Neural progenitor cell (in vitro differentiated cells): ENCODE results near the gene KLRB1. TPM values are rescaled to one million over a fixed set of nuclear protein-coding genes. Genes with fewer than 3 reads are reported as not detected.

ENCODE experiments used
- DNase-seq: peaks from one replicate; pipeline ENCODE4 v3.0.0-alpha.2; 2016; ENCODE audit warnings: low spot score
- H2AFZ ChIP-seq: fragments of 200-600 bp; sonication (generic); replicated peaks from 2 replicates; pipeline ENCODE4 v1.6.1; 2016; ENCODE audit warnings: antibody characterized with exemption
- H3F3A ChIP-seq: fragments of 200-600 bp; sonication (generic); 2 replicates; pipeline ENCODE4 v1.6.1; 2016; ENCODE audit warnings: antibody characterized with exemption, low read depth
- H3K27ac ChIP-seq: fragments of 200-600 bp; sonication (generic); 2 replicates; pipeline ENCODE4 v1.5.1; 2016; ENCODE audit warnings: mild to moderate bottlenecking
- H3K27me3 ChIP-seq: fragments of 200-600 bp; sonication (generic); 2 replicates; pipeline ENCODE4 v1.6.1; 2016; ENCODE audit warnings: mild to moderate bottlenecking, moderate library complexity
- H3K36me3 ChIP-seq: fragments of 200-600 bp; sonication (generic); 2 replicates; pipeline ENCODE4 v1.5.1; 2016
- H3K4me1 ChIP-seq: fragments of 200-600 bp; sonication (generic); 2 replicates; pipeline ENCODE4 v1.6.1; 2016; ENCODE audit warnings: mixed run types
- H3K4me2 ChIP-seq: fragments of 200-600 bp; sonication (generic); 2 replicates; pipeline ENCODE4 v1.6.1; 2016
- H3K4me3 ChIP-seq: fragments of 200-600 bp; sonication (generic); 2 replicates; pipeline ENCODE4 v1.5.1; 2016
- H3K79me2 ChIP-seq: fragments of 200-600 bp; sonication (generic); 2 replicates; pipeline ENCODE4 v1.6.1; 2016; ENCODE audit warnings: low read depth
- H3K9ac ChIP-seq: fragments of 200-600 bp; sonication (generic); 2 replicates; pipeline ENCODE4 v1.6.1; 2016
- H3K9me3 ChIP-seq: fragments of 200-600 bp; sonication (generic); 2 replicates; pipeline ENCODE4 v1.5.1; 2016; ENCODE audit warnings: low read depth
- H4K20me1 ChIP-seq: fragments of 200-600 bp; sonication (generic); 2 replicates; pipeline ENCODE4 v1.6.1; 2016; ENCODE audit warnings: low read depth
- H3K27ac Mint-ChIP-seq: 3 replicates; pipeline ENCODE4 v1.8.0; 2021; ENCODE audit warnings: mixed read lengths
- H3K27me3 Mint-ChIP-seq: 2 replicates; pipeline ENCODE4 v1.8.0; 2022; ENCODE audit warnings: low read depth, mild to moderate bottlenecking, inconsistent platforms, moderate library complexity, mixed read lengths; ENCODE audit not compliant: insufficient read depth
- H3K36me3 Mint-ChIP-seq: 3 replicates; pipeline ENCODE4 v1.8.0; 2021; ENCODE audit warnings: mixed read lengths
- H3K4me1 Mint-ChIP-seq: 3 replicates; pipeline ENCODE4 v1.8.0; 2021; ENCODE audit warnings: mixed read lengths
- H3K4me3 Mint-ChIP-seq: 3 replicates; pipeline ENCODE4 v1.8.0; 2021; ENCODE audit warnings: mild to moderate bottlenecking, moderate library complexity, mixed read lengths
- H3K9me3 Mint-ChIP-seq: 3 replicates; pipeline ENCODE4 v1.8.0; 2020; ENCODE audit warnings: mixed read lengths
- CTCF ChIP-seq: fragments of 200-600 bp; sonication (generic); IDR thresholded peaks from 2 replicates; pipeline ENCODE4 v1.5.1; 2017; ENCODE audit warnings: antibody characterized with exemption, mild to moderate bottlenecking
- EZH2 ChIP-seq: fragments of 200-600 bp; sonication (generic); IDR thresholded peaks from 2 replicates; pipeline ENCODE4 v1.6.1; 2017; ENCODE audit warnings: antibody characterized with exemption, mild to moderate bottlenecking, moderate library complexity
- EZH2phosphoT487 ChIP-seq: fragments of 200-600 bp; sonication (generic); IDR thresholded peaks from 2 replicates; pipeline ENCODE4 v1.6.1; 2017; ENCODE audit warnings: antibody characterized with exemption
- total RNA-seq: library from RNA; depleted of rRNA; stranded (reverse); fragments of >200 nt; gene quantifications from 2 replicates; pipeline ENCODE4 v1.2.3, GENCODE V29; 2015; ENCODE audit warnings: low replicate concordance

Gene KLRB1
- total RNA-seq, 1 donor from 2014 or later: not detected

GRCh38 chr12:9632766-9633165, 25.1 kb upstream of the KLRB1 start:
- Histone ChIP-seq H3K4me2 (no peak overlapping the region), H3K4me1 (no peaks in the 10 kb centered on the region), H3K9ac (no peak overlapping the region), H3K36me3 (no peaks in the 10 kb centered on the region), H3K27ac (no peak overlapping the region), H3F3A (no peaks in the 10 kb centered on the region), H3K27me3 (no peaks in the 10 kb centered on the region), H3K9me3 (no peaks in the 10 kb centered on the region), H4K20me1 (no peaks in the 10 kb centered on the region), H2AFZ (no peak overlapping the region), H3K4me3 (no peak overlapping the region), H3K79me2 (no peaks in the 10 kb centered on the region)
- H3K27ac Mint-ChIP-seq: no peak overlapping the region
- TF ChIP-seq EZH2 (no peak), EZH2phosphoT487 (no peak), CTCF (no peak)
- no peak overlapping the region for H3K4me3 Mint-ChIP-seq
- DNase-seq: no peak
- H3K36me3 Mint-ChIP-seq: peaks cover 5% of the 10 kb centered on the region
- no peaks in the 10 kb centered on the region for H3K4me1 Mint-ChIP-seq
- peaks cover 6% of the 10 kb centered on the region for H3K9me3 Mint-ChIP-seq
- H3K27me3 Mint-ChIP-seq: no peaks in the 10 kb centered on the region

DNA sequence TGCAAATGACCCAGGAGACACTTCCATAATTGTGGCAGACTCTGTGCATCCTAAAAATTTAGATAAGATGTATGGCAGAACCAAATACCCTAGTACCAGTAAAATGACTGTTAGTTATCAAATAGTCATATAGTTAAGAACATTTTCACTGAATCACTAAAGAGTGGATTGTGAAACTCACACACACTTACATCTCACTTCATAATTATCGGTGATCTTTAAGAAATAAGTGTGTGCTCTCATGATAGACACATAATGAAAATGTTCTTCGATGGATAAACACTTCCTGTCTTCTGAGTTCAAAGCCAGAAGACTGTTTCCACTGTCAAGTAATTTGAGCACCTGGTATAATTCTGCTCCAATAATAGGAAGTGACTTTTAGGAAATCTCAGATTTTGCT, 19.1 kb upstream of the KLRB1 start:
- Mint-ChIP-seq H3K27ac (no peak overlapping the region), H3K4me3 (no peak overlapping the region), H3K36me3 (no peaks in the 10 kb centered on the region), H3K4me1 (no peaks in the 10 kb centered on the region), H3K27me3 (no peaks in the 10 kb centered on the region), H3K9me3 (no peaks in the 10 kb centered on the region)
- DNase-seq: no peak
- Histone ChIP-seq H3K9me3 (no peaks in the 10 kb centered on the region), H3K4me1 (no peaks in the 10 kb centered on the region), H3F3A (no peaks in the 10 kb centered on the region), H3K27me3 (no peaks in the 10 kb centered on the region), H3K9ac (no peak overlapping the region), H3K4me3 (no peak overlapping the region), H3K4me2 (no peak overlapping the region), H3K79me2 (no peaks in the 10 kb centered on the region), H3K36me3 (no peaks in the 10 kb centered on the region), H3K27ac (no peak overlapping the region), H4K20me1 (no peaks in the 10 kb centered on the region), H2AFZ (no peak overlapping the region)
- no peak for TF ChIP-seq EZH2phosphoT487
- no peak for TF ChIP-seq CTCF
- TF ChIP-seq EZH2: no peak

- Mint-ChIP-seq H3K27ac (no peak overlapping the region), H3K4me1 (no peaks in the 10 kb centered on the region), H3K36me3 (no peaks in the 10 kb centered on the region), H3K27me3 (no peaks in the 10 kb centered on the region), H3K9me3 (no peaks in the 10 kb centered on the region), H3K4me3 (no peak overlapping the region)
- Histone ChIP-seq H3K79me2 (no peaks in the 10 kb centered on the region), H3K4me1 (no peaks in the 10 kb centered on the region), H3K4me2 (no peak overlapping the region), H3K27me3 (no peaks in the 10 kb centered on the region), H3K27ac (no peak overlapping the region), H3K9ac (no peak overlapping the region), H2AFZ (no peak overlapping the region), H3K9me3 (no peaks in the 10 kb centered on the region), H3K4me3 (no peak overlapping the region), H3K36me3 (no peaks in the 10 kb centered on the region), H4K20me1 (no peaks in the 10 kb centered on the region), H3F3A (no peaks in the 10 kb centered on the region)
- TF ChIP-seq CTCF (no peak), EZH2phosphoT487 (no peak)
- DNase-seq: no peak
These were observed 18.6 kb upstream of the KLRB1 start for GRCh38 chr12:9626291-9626690.

DNA sequence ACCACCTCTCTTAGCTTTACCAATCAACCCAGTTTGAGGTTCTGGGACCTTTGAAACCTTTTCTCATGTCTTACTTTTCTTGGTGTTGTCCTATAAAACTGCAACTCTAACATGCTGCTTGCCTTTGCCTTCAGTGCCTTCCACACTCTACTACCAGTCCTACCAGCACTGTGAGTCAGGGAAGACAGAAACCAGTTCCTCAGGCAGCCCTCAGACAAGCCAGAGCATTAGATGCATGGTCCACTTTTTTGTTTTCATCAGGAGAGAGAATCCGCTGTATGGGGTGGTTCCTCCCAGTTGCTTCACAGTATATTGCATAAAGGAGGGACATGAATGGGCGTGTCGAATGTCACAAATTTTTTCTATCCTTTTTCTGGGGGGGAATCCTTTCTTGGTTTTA, 17.3 kb upstream of the KLRB1 start:
- Histone ChIP-seq H3F3A (no peaks in the 10 kb centered on the region), H3K79me2 (no peaks in the 10 kb centered on the region), H3K9me3 (no peaks in the 10 kb centered on the region), H3K27me3 (no peaks in the 10 kb centered on the region), H3K4me3 (no peak overlapping the region), H3K4me1 (no peaks in the 10 kb centered on the region), H3K36me3 (no peaks in the 10 kb centered on the region), H3K9ac (no peak overlapping the region), H2AFZ (no peak overlapping the region), H3K27ac (no peak overlapping the region), H4K20me1 (no peaks in the 10 kb centered on the region), H3K4me2 (no peak overlapping the region)
- H3K4me3 Mint-ChIP-seq: no peak overlapping the region
- no peaks in the 10 kb centered on the region for H3K36me3 Mint-ChIP-seq
- TF ChIP-seq EZH2phosphoT487 (no peak), EZH2 (no peak), CTCF (no peak)
- DNase-seq: no peak
- no peaks in the 10 kb centered on the region for H3K9me3 Mint-ChIP-seq
- H3K27me3 Mint-ChIP-seq: no peaks in the 10 kb centered on the region
- H3K27ac Mint-ChIP-seq: no peak overlapping the region
- H3K4me1 Mint-ChIP-seq: no peaks in the 10 kb centered on the region
